Peyer's patch (tissue), 4 donors: Measurements from ENCODE around the gene SOX13.

Source experiments
- CTCF ChIP-seq, 6 experiments: fragments of 450-650 bp in 4 of 6; fragments of 200-600 bp in 2 of 6; sonication (generic) in 1 of 6; IDR thresholded peaks; one replicate each; pipeline ENCODE4 v1.5.1; 2017 to 2019; ENCODE audit warnings: antibody characterized with exemption in 6 of 6, mild to moderate bottlenecking in 3 of 6, moderate library complexity in 1 of 6
- POLR2A ChIP-seq, 2 donors: fragments of 450-650 bp; IDR thresholded peaks; one replicate each; pipeline ENCODE4 v1.5.1; 2017; ENCODE audit warnings: antibody characterized with exemption in 2 of 2, mild to moderate bottlenecking in 2 of 2, moderate library complexity in 2 of 2

DNA sequence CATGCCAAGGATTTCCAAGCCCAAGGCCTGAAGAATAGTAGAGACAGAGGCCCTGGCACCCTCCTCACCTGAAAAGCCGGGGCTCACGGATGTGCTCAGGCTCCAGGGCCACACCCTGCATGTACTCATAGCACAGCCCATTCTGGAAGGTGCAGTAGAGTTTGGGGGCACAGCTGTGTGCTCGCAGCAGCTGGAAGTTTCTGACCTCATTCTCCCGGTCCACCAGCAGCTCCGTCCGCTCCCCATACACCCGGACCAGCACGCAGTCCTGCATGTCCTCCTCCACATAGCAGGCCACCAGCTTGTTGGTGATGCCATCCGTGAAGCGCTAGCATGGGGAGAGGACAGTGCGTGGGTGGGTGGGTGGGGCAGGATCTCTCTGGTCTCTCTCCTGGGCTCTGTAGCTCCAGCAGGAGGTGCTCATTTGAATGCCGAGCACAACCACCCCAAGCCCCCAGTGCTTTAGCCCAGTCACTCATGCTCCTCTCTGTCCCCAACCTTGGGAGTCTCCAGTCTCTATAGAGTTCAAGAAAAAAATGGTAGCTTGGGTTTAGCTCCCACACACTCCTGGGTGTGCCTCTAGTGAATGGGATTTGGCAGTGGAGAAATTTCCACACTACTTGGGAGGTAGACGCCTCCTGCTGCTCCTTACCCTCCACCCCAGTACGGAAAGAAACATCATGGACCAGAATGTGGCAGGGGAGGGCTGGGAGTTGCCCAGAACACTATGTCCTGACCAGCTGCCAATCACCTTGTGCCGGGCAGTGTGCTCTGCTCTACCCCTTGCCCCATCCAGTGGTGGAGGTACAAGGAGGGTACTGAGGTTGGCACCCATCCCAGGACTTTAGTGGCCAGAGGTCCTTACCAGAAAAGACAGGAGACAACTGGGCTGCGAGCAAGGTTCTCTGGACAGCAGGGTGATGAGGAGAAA lies 77.0 kb downstream of the SOX13 start:
- no peak for TF ChIP-seq CTCF (IDR thresholded peaks at IDR 0.05)
- TF ChIP-seq POLR2A (IDR thresholded peaks at IDR 0.05): no peak
